Bronchial epithelial cell (primary cell): ENCODE results near the gene AFDN. TPM values are rescaled to one million over a fixed set of nuclear protein-coding genes. Genes with fewer than 3 reads are reported as not detected.

Experiments
- DNase-seq: peaks from one replicate; pipeline ENCODE4 v3.0.0-alpha.2; 2010; ENCODE audit warnings: low read depth
- FAIRE-seq: peaks from 2 replicates; lab custom pipeline; 2011; peaks lifted over from hg19 to GRCh38; lab: Jason Lieb, UNC
- H3K27me3 ChIP-seq: 2 replicates; pipeline ENCODE4 v1.5.1; 2011; ENCODE audit warnings: low read length; ENCODE audit not compliant: control insufficient read depth, insufficient read depth
- H3K36me3 ChIP-seq: 2 replicates; pipeline ENCODE4 v1.5.1; 2011; ENCODE audit warnings: low read length; ENCODE audit not compliant: control insufficient read depth, insufficient read depth
- H3K4me3 ChIP-seq: 2 replicates; pipeline ENCODE4 v1.5.1; 2011; ENCODE audit warnings: mild to moderate bottlenecking, low read depth, low read length, control low read depth
- total RNA-seq: library from RNA; depleted of rRNA; stranded (reverse); fragments of >200 nt; gene quantifications from 2 replicates; pipeline ENCODE4 v1.2.1, GENCODE V29; 2014
- TF ChIP-seq, protein P1 (sequence below): IDR thresholded peaks from 2 replicates; pipeline ENCODE4 v1.5.1; 2011; ENCODE audit warnings: mild to moderate bottlenecking, moderate library complexity, low read length, control low read depth, inconsistent platforms; ENCODE audit not compliant: insufficient read depth, severe bottlenecking

Gene AFDN
- total RNA-seq, 1 donor from 2014 or later, result 146 TPM

DNA sequence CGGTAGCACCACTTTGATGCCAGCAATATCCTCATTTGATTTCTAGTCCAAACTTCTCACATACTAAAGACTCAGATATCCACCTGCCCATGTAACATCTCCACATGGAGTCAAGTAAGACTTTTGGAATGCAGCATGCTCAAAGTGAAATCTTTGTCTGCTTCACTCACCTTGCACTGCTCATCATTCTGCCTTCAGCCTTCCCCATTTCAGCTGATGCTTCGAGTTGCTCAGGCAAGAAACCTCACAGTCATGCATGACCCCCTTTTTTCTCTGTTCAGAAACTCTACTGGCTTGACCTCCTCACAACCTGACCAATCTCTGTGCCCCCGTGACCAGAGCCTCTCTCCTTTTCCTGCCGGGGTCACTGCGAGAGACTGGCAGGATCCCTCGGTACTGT is 129.8 kb downstream of the AFDN start:
- Histone ChIP-seq H3K36me3 (peaks cover 3% of the 10 kb centered on the region), H3K27me3 (no peaks in the 10 kb centered on the region), H3K4me3 (no peak overlapping the region)
- DNase-seq, result no peak
- FAIRE-seq, result peak; percentile 80
- TF ChIP-seq, protein P1, sequence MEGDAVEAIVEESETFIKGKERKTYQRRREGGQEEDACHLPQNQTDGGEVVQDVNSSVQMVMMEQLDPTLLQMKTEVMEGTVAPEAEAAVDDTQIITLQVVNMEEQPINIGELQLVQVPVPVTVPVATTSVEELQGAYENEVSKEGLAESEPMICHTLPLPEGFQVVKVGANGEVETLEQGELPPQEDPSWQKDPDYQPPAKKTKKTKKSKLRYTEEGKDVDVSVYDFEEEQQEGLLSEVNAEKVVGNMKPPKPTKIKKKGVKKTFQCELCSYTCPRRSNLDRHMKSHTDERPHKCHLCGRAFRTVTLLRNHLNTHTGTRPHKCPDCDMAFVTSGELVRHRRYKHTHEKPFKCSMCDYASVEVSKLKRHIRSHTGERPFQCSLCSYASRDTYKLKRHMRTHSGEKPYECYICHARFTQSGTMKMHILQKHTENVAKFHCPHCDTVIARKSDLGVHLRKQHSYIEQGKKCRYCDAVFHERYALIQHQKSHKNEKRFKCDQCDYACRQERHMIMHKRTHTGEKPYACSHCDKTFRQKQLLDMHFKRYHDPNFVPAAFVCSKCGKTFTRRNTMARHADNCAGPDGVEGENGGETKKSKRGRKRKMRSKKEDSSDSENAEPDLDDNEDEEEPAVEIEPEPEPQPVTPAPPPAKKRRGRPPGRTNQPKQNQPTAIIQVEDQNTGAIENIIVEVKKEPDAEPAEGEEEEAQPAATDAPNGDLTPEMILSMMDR, result no peak

DNA sequence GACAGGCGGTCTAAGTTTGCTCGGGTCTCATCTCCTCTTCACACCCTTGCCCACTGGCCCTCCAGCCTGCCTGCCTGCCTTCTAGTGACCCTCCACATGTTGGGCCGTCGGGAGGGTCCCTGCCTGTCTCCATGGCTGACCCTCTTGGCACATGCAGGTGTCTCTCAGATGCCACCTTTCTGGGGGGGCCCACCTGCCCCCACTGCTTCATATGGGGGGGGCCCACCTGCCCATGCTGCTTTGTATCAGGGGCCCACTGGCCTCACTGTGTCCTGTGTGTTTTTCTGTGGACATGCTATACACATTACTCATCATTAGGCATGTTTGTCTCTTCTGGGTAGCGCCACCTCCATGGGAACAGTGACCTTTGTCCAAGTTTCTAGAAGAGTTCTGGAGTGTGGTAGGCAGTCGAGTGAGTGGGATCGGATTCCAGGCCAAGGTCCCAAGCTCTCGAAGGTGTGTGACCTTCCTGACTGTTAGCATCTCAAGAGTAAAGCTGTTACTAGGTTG is 130.3 kb downstream of the AFDN start:
- Histone ChIP-seq H3K36me3 (peaks cover 3% of the 10 kb centered on the region), H3K4me3 (no peak overlapping the region), H3K27me3 (no peaks in the 10 kb centered on the region)
- DNase-seq (peak; percentile 31), FAIRE-seq (no peak)
- TF ChIP-seq, protein P1, result no peak

DNA sequence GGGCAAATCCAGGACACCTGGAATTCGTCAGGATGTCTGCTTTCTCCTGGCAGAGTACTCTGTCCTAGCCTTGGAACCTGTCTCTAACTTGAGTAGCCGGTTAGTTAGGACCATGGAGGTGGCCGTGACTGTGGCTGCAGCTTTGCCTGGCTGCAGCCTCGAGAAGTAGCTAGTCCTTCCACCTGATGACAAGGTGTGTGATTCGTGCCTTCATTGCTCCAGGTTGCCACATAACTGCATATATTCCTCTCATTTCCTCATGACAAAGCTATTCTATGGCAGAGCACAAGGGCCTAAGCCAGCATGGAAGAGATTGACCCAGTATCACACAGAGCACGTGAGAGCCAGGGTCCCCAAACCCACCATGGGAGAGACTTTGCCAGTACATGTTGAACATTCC is 130.9 kb downstream of the AFDN start:
- no peak for FAIRE-seq
- Histone ChIP-seq H3K36me3 (peaks cover 4% of the 10 kb centered on the region), H3K27me3 (no peaks in the 10 kb centered on the region), H3K4me3 (no peak overlapping the region)
- DNase-seq, result peak; percentile 58
- TF ChIP-seq, protein P1, result no peak

DNA sequence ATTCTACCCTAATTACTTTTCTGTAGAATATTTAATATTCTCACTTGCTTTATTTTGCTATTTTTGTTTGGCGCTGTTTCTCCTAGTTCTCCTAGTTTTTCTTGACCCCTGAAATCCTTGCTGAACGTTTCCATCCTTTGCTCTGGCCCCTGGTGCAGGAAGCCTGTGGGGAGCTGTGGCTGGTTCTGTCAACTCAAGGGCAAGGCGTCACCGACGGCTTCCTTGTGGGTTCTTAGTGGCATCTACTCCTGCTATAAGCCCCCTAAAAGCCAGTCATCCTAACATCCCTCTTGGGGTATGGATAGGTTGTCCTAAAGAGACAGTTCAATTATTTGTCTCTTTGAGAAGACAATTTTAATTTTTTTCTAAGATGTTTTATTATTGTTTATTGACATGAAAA is 133.9 kb downstream of the AFDN start:
- Histone ChIP-seq H3K36me3 (peaks cover 4% of the 10 kb centered on the region), H3K4me3 (no peak overlapping the region), H3K27me3 (no peaks in the 10 kb centered on the region)
- TF ChIP-seq, protein P1, result no peak
- DNase-seq (no peak), FAIRE-seq (no peak)

DNA sequence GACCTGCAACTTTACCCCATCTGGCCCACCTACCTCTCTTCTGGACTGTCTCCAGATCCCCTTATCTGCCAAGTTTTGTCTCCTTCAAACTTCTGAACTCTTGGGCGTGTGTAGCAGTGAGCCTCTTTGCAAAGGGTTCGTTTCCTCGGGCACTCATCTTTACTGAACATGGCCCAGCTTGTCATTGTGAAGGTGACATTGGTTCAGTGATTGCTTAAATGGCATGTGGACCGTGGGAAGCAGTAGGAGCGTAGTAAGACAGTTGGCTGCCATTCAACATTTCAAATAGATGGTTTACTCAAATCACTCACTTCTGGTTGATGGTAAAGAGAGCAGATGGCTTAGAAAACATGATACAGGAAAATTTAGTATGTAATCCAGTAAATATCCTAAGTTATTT is 136.0 kb downstream of the AFDN start:
- Histone ChIP-seq H3K27me3 (no peaks in the 10 kb centered on the region), H3K36me3 (peaks cover 13% of the 10 kb centered on the region), H3K4me3 (no peak overlapping the region)
- no peak for FAIRE-seq
- TF ChIP-seq, protein P1, result no peak
- DNase-seq, result no peak

DNA sequence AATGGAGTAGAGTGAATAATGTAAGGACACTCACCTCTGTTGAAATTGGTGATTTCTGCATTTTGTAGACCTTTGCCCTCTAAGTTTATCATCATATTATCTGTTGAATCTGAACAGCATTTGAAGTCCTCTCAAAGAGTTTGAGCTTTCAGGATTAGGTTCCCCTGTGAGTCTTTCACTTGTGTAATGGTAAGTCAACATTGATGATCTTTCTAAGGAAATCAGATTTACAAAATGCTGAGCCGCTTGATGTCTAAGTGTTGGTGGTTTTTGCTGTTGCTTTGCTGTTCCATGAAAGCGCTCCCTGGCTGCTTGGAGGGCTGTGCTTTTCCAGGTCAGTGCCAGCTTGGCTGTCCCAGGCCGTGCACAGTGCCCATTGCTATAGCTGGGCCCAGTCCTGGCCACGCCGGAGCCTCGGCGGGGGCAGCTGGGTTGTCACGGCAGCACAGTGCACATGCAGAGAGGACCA is 136.9 kb downstream of the AFDN start:
- H3K4me3 ChIP-seq, result no peak overlapping the region
- peaks cover 13% of the 10 kb centered on the region for H3K36me3 ChIP-seq
- no peak for FAIRE-seq
- no peaks in the 10 kb centered on the region for H3K27me3 ChIP-seq
- TF ChIP-seq, protein P1, result no peak
- DNase-seq, result no peak
